ENCODE measurements around the gene HNRNPF.

DNA sequence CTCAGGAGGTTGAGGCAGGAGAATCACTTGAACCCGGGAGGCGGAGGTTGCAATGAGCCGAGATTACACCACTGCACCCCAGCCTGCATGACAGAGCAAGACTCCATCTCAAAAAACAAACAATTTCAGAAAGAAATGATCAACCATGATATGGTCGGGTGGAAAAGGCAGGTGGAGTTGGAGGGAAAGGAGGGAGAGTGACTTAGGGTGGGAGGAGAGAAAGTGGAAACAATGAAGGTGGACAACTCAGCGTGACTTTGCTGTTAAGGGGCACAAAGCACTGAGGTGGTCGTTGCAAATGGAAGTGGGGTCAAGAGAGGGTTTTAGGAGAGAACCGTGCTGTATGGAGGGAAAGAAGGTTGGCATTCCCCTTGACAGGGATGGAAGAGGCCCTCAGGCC, 67.5 kb downstream of the HNRNPF start:
- TF ChIP-seq EGR1 (IDR thresholded peaks at IDR 0.05; ENCODE audit: low read depth in 2 of 2) (no peak), RAD21 (IDR thresholded peaks at IDR 0.05) (no peak), GABPA (IDR thresholded peaks at IDR 0.05 in 1 of 2, conservative IDR thresholded peaks at IDR 0.05 in 1 of 2) (no peak), YY1 (IDR thresholded peaks at IDR 0.05) (no peak), JUND (IDR thresholded peaks at IDR 0.05) (no peak)
- TF ChIP-seq, protein P1, sequence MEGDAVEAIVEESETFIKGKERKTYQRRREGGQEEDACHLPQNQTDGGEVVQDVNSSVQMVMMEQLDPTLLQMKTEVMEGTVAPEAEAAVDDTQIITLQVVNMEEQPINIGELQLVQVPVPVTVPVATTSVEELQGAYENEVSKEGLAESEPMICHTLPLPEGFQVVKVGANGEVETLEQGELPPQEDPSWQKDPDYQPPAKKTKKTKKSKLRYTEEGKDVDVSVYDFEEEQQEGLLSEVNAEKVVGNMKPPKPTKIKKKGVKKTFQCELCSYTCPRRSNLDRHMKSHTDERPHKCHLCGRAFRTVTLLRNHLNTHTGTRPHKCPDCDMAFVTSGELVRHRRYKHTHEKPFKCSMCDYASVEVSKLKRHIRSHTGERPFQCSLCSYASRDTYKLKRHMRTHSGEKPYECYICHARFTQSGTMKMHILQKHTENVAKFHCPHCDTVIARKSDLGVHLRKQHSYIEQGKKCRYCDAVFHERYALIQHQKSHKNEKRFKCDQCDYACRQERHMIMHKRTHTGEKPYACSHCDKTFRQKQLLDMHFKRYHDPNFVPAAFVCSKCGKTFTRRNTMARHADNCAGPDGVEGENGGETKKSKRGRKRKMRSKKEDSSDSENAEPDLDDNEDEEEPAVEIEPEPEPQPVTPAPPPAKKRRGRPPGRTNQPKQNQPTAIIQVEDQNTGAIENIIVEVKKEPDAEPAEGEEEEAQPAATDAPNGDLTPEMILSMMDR (IDR thresholded peaks at IDR 0.05; ENCODE audit: low read depth, low read length, missing input control): no peak
- TF ChIP-seq, protein P2, sequence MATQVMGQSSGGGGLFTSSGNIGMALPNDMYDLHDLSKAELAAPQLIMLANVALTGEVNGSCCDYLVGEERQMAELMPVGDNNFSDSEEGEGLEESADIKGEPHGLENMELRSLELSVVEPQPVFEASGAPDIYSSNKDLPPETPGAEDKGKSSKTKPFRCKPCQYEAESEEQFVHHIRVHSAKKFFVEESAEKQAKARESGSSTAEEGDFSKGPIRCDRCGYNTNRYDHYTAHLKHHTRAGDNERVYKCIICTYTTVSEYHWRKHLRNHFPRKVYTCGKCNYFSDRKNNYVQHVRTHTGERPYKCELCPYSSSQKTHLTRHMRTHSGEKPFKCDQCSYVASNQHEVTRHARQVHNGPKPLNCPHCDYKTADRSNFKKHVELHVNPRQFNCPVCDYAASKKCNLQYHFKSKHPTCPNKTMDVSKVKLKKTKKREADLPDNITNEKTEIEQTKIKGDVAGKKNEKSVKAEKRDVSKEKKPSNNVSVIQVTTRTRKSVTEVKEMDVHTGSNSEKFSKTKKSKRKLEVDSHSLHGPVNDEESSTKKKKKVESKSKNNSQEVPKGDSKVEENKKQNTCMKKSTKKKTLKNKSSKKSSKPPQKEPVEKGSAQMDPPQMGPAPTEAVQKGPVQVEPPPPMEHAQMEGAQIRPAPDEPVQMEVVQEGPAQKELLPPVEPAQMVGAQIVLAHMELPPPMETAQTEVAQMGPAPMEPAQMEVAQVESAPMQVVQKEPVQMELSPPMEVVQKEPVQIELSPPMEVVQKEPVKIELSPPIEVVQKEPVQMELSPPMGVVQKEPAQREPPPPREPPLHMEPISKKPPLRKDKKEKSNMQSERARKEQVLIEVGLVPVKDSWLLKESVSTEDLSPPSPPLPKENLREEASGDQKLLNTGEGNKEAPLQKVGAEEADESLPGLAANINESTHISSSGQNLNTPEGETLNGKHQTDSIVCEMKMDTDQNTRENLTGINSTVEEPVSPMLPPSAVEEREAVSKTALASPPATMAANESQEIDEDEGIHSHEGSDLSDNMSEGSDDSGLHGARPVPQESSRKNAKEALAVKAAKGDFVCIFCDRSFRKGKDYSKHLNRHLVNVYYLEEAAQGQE (IDR thresholded peaks at IDR 0.05): no peak
- TF ChIP-seq, protein P3, sequence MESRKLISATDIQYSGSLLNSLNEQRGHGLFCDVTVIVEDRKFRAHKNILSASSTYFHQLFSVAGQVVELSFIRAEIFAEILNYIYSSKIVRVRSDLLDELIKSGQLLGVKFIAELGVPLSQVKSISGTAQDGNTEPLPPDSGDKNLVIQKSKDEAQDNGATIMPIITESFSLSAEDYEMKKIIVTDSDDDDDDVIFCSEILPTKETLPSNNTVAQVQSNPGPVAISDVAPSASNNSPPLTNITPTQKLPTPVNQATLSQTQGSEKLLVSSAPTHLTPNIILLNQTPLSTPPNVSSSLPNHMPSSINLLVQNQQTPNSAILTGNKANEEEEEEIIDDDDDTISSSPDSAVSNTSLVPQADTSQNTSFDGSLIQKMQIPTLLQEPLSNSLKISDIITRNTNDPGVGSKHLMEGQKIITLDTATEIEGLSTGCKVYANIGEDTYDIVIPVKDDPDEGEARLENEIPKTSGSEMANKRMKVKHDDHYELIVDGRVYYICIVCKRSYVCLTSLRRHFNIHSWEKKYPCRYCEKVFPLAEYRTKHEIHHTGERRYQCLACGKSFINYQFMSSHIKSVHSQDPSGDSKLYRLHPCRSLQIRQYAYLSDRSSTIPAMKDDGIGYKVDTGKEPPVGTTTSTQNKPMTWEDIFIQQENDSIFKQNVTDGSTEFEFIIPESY (IDR thresholded peaks at IDR 0.05): no peak
- TF ChIP-seq, protein P4, sequence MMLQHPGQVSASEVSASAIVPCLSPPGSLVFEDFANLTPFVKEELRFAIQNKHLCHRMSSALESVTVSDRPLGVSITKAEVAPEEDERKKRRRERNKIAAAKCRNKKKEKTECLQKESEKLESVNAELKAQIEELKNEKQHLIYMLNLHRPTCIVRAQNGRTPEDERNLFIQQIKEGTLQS (IDR thresholded peaks at IDR 0.05): no peak
